ENCODE results near the gene GPSM1. TPM values are rescaled to one million over a fixed set of nuclear protein-coding genes. Genes with fewer than 3 reads are reported as not detected.

The GPSM1 gene
- total RNA-seq, 1 donor from 2014 or later = 59.4 TPM

- H3K4me1 ChIP-seq (ENCODE audit: insufficient read depth, low read length) = no peaks in the 10 kb centered on the region
- no peak overlapping the region for H3K27ac ChIP-seq (ENCODE audit: low read depth, low read length)
- H2AFZ ChIP-seq (ENCODE audit: low read depth, low read length) = no peak overlapping the region
- no peak overlapping the region for H3K4me3 Mint-ChIP-seq (ENCODE audit: unreplicated experiment)
- H3K27ac Mint-ChIP-seq (ENCODE audit: unreplicated experiment) = no peak overlapping the region
- H3K9me3 ChIP-seq (ENCODE audit: insufficient read depth, low read depth, low read length) = no peaks in the 10 kb centered on the region
- H3K79me2 ChIP-seq (ENCODE audit: insufficient read depth, low read length) = no peaks in the 10 kb centered on the region
- no peak overlapping the region for H3K9ac ChIP-seq (ENCODE audit: low read length)
- no peaks in the 10 kb centered on the region for H3K4me1 Mint-ChIP-seq (ENCODE audit: low read depth, unreplicated experiment)
- DNase-seq (ENCODE audit: low read depth) (no peak), FAIRE-seq (no peak)
- H3K27me3 Mint-ChIP-seq (ENCODE audit: low read depth, unreplicated experiment) = peaks cover 32% of the 10 kb centered on the region
- peaks cover 22% of the 10 kb centered on the region for H3K27me3 ChIP-seq (ENCODE audit: insufficient read depth, low read length)
- no peak overlapping the region for H3K4me3 ChIP-seq (ENCODE audit: insufficient read depth, low read depth, low read length)
- no peaks in the 10 kb centered on the region for H3K36me3 ChIP-seq (ENCODE audit: insufficient read depth, low read length)
- peaks cover 1% of the 10 kb centered on the region for H3K36me3 Mint-ChIP-seq (ENCODE audit: low read depth, unreplicated experiment)
- no peak overlapping the region for H3K4me2 ChIP-seq (ENCODE audit: low read length)
- no peaks in the 10 kb centered on the region for H3K9me3 Mint-ChIP-seq (ENCODE audit: unreplicated experiment)
- TF ChIP-seq EZH2 (IDR thresholded peaks at IDR 0.05; ENCODE audit: insufficient read depth, low read length) = no peak
- TF ChIP-seq, protein P1, sequence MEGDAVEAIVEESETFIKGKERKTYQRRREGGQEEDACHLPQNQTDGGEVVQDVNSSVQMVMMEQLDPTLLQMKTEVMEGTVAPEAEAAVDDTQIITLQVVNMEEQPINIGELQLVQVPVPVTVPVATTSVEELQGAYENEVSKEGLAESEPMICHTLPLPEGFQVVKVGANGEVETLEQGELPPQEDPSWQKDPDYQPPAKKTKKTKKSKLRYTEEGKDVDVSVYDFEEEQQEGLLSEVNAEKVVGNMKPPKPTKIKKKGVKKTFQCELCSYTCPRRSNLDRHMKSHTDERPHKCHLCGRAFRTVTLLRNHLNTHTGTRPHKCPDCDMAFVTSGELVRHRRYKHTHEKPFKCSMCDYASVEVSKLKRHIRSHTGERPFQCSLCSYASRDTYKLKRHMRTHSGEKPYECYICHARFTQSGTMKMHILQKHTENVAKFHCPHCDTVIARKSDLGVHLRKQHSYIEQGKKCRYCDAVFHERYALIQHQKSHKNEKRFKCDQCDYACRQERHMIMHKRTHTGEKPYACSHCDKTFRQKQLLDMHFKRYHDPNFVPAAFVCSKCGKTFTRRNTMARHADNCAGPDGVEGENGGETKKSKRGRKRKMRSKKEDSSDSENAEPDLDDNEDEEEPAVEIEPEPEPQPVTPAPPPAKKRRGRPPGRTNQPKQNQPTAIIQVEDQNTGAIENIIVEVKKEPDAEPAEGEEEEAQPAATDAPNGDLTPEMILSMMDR (IDR thresholded peaks at IDR 0.05; ENCODE audit: insufficient read depth, low read depth, low read length) = no peak
- no peaks in the 10 kb centered on the region for H4K20me1 ChIP-seq (ENCODE audit: insufficient read depth, low read length)
Measured at GRCh38 chr9:136278221-136278620, 49.1 kb upstream of the GPSM1 start.

DNA sequence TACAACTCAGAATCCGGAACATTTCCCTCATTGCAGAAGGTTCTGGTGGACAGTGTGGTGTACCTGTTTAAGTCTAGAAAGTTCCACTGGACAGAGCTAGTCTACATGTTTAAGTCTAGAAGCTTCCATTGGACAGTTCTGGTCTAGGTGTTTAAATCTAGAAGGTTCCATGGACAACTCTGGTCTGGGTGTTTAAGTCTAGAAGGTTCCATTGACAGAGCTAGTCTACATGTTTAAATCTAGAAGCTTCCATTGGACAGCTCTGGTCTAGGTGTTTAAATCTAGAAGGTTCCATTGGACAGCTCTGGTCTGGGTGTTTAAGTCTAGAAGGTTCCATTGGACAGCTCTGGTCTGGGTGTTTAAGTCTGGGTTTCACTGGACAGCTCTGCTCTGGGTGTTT is 48.4 kb upstream of the GPSM1 start:
- FAIRE-seq (no peak), DNase-seq (ENCODE audit: low read depth) (no peak)
- H3K9ac ChIP-seq (ENCODE audit: low read length) = no peak overlapping the region
- peaks cover 17% of the 10 kb centered on the region for H3K27me3 ChIP-seq (ENCODE audit: insufficient read depth, low read length)
- H3K9me3 ChIP-seq (ENCODE audit: insufficient read depth, low read depth, low read length) = no peaks in the 10 kb centered on the region
- H3K79me2 ChIP-seq (ENCODE audit: insufficient read depth, low read length) = no peaks in the 10 kb centered on the region
- H3K4me3 ChIP-seq (ENCODE audit: insufficient read depth, low read depth, low read length) = no peak overlapping the region
- Mint-ChIP-seq H3K4me3 (ENCODE audit: unreplicated experiment) (no peak overlapping the region), H3K27ac (ENCODE audit: unreplicated experiment) (no peak overlapping the region), H3K36me3 (ENCODE audit: low read depth, unreplicated experiment) (peaks cover 1% of the 10 kb centered on the region), H3K27me3 (ENCODE audit: low read depth, unreplicated experiment) (peaks cover 26% of the 10 kb centered on the region), H3K4me1 (ENCODE audit: low read depth, unreplicated experiment) (no peaks in the 10 kb centered on the region), H3K9me3 (ENCODE audit: unreplicated experiment) (no peaks in the 10 kb centered on the region)
- H3K4me1 ChIP-seq (ENCODE audit: insufficient read depth, low read length) = no peaks in the 10 kb centered on the region
- H4K20me1 ChIP-seq (ENCODE audit: insufficient read depth, low read length) = no peaks in the 10 kb centered on the region
- H2AFZ ChIP-seq (ENCODE audit: low read depth, low read length) = no peak overlapping the region
- no peaks in the 10 kb centered on the region for H3K36me3 ChIP-seq (ENCODE audit: insufficient read depth, low read length)
- TF ChIP-seq, protein P1 (IDR thresholded peaks at IDR 0.05; ENCODE audit: insufficient read depth, low read depth, low read length) = no peak
- TF ChIP-seq EZH2 (IDR thresholded peaks at IDR 0.05; ENCODE audit: insufficient read depth, low read length) = no peak
- no peak overlapping the region for H3K27ac ChIP-seq (ENCODE audit: low read depth, low read length)
- no peak overlapping the region for H3K4me2 ChIP-seq (ENCODE audit: low read length)

DNA sequence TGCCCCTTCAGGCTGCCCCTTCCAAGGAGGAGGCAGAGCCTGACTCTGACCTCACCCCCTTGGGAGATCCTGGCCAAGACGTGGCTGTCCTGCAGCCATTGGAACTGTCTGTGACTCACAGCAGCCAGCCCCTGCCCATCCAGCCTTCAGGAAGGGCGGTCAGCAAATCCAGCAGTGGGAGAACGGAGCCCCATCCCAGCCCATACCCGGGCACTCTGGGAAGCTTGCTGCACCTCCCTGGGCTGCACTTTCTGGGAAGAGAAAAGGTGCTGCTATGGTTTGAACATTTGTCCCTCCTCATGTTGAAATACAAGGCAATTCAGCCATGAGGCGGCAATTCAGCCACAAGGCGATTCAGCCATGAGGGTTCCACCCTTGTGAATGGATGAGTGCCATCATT is 47.9 kb upstream of the GPSM1 start:
- Histone ChIP-seq H3K4me1 (ENCODE audit: insufficient read depth, low read length) (no peaks in the 10 kb centered on the region), H3K4me2 (ENCODE audit: low read length) (no peak overlapping the region), H3K9ac (ENCODE audit: low read length) (no peak overlapping the region), H3K4me3 (ENCODE audit: insufficient read depth, low read depth, low read length) (no peak overlapping the region), H3K27ac (ENCODE audit: low read depth, low read length) (no peak overlapping the region), H3K27me3 (ENCODE audit: insufficient read depth, low read length) (peaks cover 17% of the 10 kb centered on the region), H3K79me2 (ENCODE audit: insufficient read depth, low read length) (no peaks in the 10 kb centered on the region), H3K9me3 (ENCODE audit: insufficient read depth, low read depth, low read length) (no peaks in the 10 kb centered on the region), H4K20me1 (ENCODE audit: insufficient read depth, low read length) (no peaks in the 10 kb centered on the region), H3K36me3 (ENCODE audit: insufficient read depth, low read length) (no peaks in the 10 kb centered on the region), H2AFZ (ENCODE audit: low read depth, low read length) (no peak overlapping the region)
- H3K9me3 Mint-ChIP-seq (ENCODE audit: unreplicated experiment) = no peaks in the 10 kb centered on the region
- DNase-seq (ENCODE audit: low read depth) (no peak), FAIRE-seq (no peak)
- no peaks in the 10 kb centered on the region for H3K4me1 Mint-ChIP-seq (ENCODE audit: low read depth, unreplicated experiment)
- no peak overlapping the region for H3K27ac Mint-ChIP-seq (ENCODE audit: unreplicated experiment)
- H3K27me3 Mint-ChIP-seq (ENCODE audit: low read depth, unreplicated experiment) = peaks cover 23% of the 10 kb centered on the region
- H3K36me3 Mint-ChIP-seq (ENCODE audit: low read depth, unreplicated experiment) = peaks cover 1% of the 10 kb centered on the region
- H3K4me3 Mint-ChIP-seq (ENCODE audit: unreplicated experiment) = no peak overlapping the region
- TF ChIP-seq, protein P1 (IDR thresholded peaks at IDR 0.05; ENCODE audit: insufficient read depth, low read depth, low read length) = no peak
- no peak for TF ChIP-seq EZH2 (IDR thresholded peaks at IDR 0.05; ENCODE audit: insufficient read depth, low read length)
